NCI-H1092 (cell line): ENCODE results near the gene PAOX.

Experiments used
- DNase-seq: peaks from one replicate; lab custom pipeline; 2025; lab: John Stamatoyannopoulos, UW

PAOX gene

DNA sequence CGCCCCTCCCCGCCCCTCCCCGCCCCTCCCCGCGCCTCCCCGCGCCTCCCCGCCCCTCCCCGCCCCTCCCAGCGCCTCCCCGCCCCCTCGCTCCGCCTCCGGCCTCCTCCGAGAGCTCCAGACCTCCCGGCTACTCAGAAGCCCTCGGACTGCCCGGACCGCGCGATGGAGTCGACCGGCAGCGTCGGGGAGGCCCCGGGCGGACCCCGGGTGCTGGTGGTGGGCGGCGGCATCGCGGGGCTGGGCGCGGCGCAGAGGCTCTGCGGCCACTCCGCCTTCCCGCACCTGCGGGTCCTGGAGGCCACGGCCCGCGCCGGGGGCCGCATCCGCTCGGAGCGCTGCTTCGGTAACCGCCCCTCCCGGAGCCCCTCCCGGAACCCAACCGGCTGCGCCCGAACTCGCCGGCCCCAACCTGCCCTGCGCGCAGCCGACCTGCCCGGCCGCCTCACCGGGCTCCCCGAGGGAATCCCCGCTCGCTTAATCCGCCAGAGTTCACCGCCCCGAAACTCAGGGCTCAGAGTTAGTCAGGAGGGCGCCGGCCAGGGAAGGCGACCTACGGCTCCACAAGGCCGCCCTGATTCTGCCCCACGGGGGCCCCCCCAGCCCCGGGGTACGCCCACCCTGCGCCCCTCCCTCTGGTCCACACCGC, at the start of gene PAOX:
PAOX (plus strand) TSS at position 111 of the 649 bp plus-strand sequence; CDS start at position 166, 55 bp downstream.
- DNase-seq: no peak

DNA sequence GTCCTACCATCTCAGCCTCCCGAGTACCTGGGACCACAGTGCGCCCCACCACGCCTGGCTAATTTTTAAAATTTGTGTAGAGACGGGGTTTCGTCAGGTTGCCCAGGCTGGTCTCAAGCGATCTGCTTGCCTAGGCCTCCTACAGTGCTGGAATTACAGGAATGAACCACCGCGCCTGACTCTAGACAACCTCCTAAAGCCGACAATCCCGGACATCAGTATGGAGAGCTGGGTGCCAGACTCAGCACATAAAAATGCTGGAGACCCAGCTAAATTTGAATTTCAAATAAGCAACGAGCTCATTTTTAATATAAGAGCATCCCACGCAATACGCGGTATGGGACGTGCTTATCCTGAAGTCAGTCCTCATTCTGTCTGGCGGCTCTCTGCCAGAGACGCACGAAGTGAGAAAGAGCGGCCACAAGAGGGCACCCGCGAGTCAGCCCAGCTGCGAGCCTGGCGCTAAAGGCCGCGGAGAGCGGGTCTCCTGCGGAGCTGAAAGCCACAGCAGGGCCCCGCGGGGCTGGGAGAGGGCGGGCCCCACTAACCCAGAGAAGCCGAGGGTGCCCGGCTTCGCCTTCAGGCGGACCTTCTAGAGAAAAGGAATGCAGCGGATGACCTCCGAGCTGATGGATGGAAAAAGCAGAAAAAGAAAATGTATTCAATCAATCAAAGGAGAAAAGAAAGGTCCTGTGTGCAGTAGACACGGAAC, 49.4 kb upstream of the PAOX start:
- peak; percentile 80 for DNase-seq

DNA sequence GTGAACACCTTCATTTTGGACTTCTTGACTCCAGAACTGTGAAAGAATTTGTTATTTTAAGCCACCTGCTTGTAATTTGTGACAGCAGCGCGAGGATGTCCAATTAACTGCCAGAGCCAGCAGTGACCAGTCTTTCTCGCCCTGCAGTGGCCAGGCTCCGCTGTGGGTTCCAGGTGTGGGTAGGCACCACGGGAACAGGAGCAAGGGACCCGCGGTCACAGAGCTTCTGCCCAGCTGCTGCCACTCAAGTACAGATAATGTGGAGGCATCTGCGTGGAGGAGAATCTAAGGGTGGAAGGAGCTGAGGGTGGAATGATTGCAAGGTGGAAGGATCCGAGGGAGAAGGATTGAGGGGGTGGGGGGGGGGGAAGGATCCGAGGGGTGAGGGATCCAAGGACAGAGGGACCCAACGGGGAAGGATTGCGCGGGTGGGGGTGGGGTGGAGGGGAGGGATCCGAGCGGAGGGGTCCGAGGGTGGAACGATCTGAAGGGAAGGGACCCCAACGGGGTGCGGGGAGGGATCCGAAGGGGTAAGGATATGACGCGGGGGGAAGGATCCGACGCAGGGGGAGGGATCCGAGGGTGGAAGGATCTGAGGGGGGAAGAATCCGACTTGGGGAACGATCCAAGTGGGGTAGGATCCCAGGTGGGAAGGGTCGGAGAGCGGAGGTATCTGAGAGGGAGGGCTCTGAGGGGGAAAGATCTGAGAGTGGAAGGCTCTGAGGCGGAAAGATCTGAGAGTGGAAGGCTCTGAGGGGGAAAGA, 45.9 kb upstream of the PAOX start:
- DNase-seq: no peak

DNA sequence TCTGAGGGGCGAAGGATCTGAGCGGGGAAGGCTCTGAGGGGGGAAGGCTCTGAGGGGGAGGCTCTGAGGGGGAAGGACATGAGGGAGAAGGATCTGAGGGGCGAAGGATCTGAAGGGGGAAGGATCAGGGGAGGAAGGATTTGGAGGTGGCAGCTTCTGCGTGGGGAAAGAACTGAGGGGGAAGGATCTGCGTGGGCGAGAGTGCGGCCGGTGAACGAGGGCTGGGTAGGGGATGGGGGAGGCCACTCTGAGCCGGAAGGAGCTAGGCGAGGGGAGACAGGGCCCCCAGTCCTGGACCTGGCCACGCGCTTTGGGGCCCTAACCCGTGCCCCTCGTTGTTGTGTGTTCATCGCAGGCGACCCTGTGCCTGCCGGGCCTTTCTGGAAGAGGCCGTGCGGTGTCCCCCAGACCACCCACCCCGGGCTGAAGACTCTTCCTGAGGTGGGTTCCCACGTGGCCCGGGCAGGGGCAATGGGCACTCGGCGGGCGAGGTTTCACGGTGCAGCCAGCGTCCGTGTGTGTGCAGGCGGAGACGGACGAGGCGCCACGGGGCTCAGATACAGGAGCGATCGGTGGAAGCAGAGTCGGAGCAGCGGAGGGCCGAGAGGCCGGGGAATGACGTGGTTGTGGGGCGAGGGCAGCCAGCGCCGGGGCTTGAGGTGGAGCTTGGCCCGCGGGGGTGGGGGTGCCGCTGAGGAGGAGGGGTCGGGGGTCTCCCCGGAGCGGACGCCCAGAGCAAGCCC, 44.4 kb upstream of the PAOX start:
- DNase-seq: no peak

GRCh38 chr10:133335246-133336117, 43.6 kb upstream of the PAOX start:
- DNase-seq: no peak

DNA sequence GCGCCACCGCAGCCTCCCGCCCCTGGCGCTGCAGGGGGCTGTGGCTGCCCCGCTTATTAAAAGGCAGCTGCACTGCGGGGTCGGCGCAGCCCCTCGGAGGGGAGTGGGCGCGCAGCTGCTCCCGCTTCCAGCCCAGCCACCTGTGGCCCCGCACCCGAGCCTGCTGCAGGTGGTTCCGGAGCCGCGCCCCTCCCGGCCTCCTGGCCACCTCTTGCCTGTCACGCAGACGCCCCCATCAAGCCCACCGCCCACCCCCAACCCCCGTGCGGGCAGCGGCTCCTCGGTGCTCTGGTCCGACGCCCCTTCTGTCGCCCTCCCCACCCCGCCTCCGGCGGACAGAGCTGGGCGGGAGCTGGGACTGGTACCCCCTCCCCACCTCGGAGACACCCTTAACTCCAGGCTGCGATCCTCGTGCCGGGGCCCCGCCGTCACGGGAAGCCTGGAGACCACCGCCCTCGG, 42.9 kb upstream of the PAOX start:
- DNase-seq: no peak

DNA sequence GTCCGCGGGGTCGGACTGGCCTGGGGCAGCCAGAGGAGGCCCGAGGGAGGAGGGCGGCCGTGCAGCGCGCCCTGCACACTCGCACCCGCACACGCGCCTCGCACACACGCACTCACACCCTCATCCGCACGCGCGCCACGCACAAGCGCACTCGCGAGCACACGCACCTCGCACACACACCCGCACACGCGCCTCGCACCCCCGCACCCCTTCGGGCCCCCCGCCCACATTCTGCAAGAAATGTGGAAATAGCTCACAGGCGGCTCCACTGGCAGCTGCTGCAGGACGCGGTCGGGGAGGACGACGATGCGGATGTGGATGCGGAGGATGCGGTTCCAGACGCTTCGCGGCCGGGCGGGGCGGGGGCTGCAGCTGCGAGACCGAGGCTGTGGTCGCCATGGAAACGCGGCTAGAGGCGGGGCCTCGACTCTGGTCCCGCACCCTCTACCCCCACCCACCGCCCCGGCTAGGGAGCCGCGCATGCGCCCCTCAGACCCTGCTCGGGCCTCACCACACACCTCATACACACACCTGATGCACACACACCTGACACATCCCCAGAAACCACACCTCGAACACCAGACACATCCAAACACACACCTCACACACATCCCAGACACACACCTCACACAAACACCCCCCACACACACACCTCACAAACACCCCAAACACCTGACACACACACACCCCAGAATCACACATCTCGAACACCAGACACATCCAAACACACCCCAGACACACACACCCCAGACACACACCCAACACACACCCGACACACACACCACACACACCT, 42.3 kb upstream of the PAOX start, which contains the start of gene CALY:
CALY (minus strand) TSS at position 320 of the 793 bp plus-strand sequence. CDS start 7,907 bp downstream, outside the sequence.
- DNase-seq: no peak

DNA sequence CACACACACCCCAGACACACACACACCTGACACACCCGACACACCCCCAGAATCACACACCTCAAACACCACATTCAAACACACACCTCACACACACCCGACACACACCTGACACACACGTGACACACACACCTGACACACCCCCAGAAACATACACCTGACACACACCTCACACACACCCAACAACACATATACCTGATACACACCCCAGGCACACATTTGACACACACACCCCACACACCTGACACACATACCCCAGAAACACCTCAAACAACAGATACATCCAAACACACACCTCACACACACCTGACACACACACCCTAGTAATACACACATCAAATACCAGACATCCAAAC, 41.7 kb upstream of the PAOX start:
- DNase-seq: no peak

DNA sequence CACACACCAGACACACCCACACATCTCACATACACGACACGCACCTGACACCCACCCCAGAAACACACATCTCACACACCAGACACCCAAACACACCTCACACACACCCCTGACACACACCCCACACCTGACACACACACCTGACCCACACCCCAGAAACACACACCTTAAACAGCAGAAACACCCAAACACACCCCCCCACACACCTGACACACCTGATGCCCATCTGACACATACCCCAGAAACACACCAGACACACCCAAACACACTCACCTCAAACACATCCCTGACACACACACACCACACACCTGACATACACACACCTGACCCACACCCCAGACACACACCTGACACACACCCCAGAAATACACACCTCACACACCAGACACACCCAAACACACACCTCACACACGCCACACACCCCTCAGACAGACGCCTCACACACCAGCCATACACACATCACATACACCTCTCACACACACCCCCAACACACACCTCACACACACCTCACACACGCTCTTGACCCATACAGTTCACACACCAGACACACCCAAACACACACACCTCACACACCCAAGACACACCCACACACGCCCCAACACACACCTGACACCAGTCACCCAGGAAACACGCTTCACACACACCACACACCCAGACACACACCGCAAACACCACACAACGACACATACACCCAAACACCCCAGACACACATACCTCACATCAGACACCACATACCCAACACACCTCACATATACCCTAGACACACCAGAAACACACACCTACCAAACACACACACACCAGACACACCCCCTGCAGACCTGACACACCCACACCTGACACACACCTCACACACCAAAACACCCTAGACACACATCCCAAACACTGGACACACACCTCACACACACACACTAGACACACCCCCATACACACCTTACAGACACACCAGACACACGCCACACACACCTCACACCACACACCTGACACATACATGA, 40.7 kb upstream of the PAOX start:
- no peak for DNase-seq

GRCh38 chr10:133339708-133340380, 39.2 kb upstream of the PAOX start:
- no peak for DNase-seq

GRCh38 chr10:133341983-133342382, 37.1 kb upstream of the PAOX start:
- no peak for DNase-seq

DNA sequence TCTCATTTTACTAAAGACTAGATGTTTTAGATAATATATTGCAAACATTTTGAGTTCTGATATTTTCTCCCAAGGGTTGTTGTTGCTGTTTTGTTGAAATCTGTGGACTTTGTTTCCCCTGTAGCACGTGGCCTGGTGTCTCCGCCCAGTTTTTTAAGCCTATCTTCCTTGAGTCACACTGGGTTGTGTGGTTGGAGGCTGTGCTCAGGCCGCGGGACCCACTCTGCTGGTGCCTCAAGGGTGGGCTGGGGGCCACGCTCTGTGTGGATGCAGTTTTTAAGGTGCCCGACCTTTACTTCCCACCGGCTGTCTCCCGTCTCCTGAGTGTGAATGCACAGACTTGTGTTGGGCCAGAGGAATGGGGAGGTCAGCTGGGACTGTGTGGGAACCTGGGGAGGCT, 36.1 kb upstream of the PAOX start:
- no peak for DNase-seq

DNA sequence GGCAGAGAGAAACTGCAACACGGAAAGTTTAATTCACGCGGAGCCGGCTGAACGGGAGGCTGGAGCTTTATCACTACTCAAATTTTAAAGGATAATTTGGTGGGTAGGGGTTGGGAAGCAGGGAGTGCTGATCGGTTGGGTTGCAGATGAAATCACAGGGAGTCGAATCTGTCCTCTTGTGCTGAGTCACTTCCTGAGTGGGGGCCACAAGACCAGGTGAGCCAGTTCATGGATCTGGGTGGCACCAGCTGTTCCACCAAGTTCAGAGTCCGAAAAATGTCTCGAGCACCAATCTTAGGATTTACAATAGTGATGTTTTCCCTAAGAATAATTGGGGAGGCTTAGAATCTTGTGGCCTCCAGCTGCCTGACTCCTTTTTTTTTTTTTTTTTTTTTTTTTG, 35.5 kb upstream of the PAOX start:
- DNase-seq: no peak

DNA sequence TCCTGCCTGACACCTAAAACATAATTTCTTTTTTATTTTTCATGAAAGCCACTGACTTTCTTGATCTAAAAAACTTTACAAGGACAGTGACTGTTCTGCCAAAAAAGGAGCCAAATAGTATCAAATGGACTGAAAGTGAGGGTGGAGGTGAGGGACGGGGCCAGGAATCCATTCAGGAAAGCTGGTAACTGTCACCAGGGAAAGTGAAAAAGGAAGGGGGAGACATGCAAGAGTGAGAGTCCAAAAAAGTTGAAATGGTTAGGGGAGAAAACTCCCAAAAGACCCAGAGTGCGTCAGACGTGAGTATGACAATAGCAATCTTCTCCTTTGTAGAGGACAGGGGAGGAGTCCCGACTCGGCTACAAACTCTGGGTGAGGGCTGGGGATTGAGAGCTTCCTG, 34.8 kb upstream of the PAOX start:
- no peak for DNase-seq

- no peak for DNase-seq
Observed at GRCh38 chr10:133346413-133346812, 32.6 kb upstream of the PAOX start.

- DNase-seq: no peak
Observed at GRCh38 chr10:133347710-133348517, 31.1 kb upstream of the PAOX start.

DNA sequence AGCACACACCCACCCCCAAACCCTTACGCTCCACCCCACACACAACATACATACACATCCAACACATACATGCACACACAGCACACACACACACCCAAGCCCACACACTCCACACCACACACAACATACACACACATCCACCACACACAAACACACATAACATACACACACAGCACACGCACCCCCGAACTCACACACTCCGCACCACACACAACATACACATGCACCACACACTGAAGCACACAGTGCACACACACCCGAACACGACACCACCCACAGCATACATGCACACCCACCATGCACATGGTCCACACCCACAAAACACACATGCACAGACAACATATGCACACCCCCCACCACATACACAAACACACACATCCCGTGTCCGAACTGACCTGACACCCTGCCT, 29.9 kb upstream of the PAOX start:
- DNase-seq: no peak

DNA sequence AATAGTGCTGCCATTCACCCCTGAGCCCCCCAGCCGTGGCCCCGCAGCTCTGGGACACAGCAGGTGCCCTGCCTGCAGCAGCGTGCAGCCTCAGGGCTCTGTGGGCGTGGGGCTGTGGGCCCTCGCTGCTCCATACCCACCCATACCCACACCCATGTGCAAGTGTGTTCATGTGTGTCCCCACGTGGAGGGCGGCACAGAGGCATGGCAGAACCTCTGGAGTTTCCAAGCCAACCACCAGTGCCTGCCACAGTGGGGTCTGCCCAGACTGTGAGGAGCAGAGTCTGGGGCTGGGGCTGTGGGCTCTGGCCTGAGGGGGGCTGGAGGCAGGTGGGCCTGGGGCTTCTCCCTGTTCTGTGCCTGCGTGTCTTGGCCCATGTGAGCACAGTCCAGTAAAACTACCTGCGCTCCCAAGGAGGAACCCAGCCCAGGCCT, 29.5 kb upstream of the PAOX start:
- DNase-seq: no peak
